HG03575 (cell line): ENCODE results near the gene CHST11.
"Not testable (repeated sequence)": the region's sequence is repeated elsewhere in the genome, so short reads cannot be mapped to it uniquely, and the experiment has no call there.

ENCODE experiments used
- ATAC-seq: cut with Tn5 transposase; IDR thresholded peaks from one replicate; pipeline ENCODE4 v1.9.1; 2021; ENCODE audit not compliant: unreplicated experiment, insufficient number of reproducible peaks, low FRiP score; ENCODE audit errors: extremely low read depth

The CHST11 gene

GRCh38 chr12:104515899-104516298, 59.2 kb downstream of the CHST11 start:
- ATAC-seq, result no peak

- ATAC-seq, result no peak
These were observed 60.1 kb downstream of the CHST11 start for GRCh38 chr12:104516821-104517220.

- ATAC-seq, result no peak
These were observed 61.1 kb downstream of the CHST11 start for GRCh38 chr12:104517880-104518279.

- no peak for ATAC-seq
These were observed 62.7 kb downstream of the CHST11 start for GRCh38 chr12:104519190-104520019.

- ATAC-seq, result no peak
These were observed 63.6 kb downstream of the CHST11 start for GRCh38 chr12:104520242-104520900.

GRCh38 chr12:104521731-104522130, 65.0 kb downstream of the CHST11 start:
- ATAC-seq, result no peak

- ATAC-seq, result no peak
These were observed 66.4 kb downstream of the CHST11 start for GRCh38 chr12:104522985-104523722.

GRCh38 chr12:104524034-104524832, 67.5 kb downstream of the CHST11 start:
- ATAC-seq, result no peak

GRCh38 chr12:104526320-104526719, 69.6 kb downstream of the CHST11 start:
- no peak for ATAC-seq

GRCh38 chr12:104526751-104527150, 70.0 kb downstream of the CHST11 start:
- no peak for ATAC-seq

- not testable (repeated sequence) for ATAC-seq
These were observed 70.9 kb downstream of the CHST11 start for GRCh38 chr12:104527653-104528052.

GRCh38 chr12:104529130-104529874, 72.6 kb downstream of the CHST11 start:
- ATAC-seq, result no peak

GRCh38 chr12:104532636-104533035, 75.9 kb downstream of the CHST11 start:
- no peak for ATAC-seq

GRCh38 chr12:104533134-104533533, 76.4 kb downstream of the CHST11 start:
- ATAC-seq, result no peak

GRCh38 chr12:104534162-104534856, 77.6 kb downstream of the CHST11 start:
- ATAC-seq, result no peak

GRCh38 chr12:104534857-104535248, 78.1 kb downstream of the CHST11 start:
- ATAC-seq, result no peak

GRCh38 chr12:104535369-104535768, 78.6 kb downstream of the CHST11 start:
- no peak for ATAC-seq

GRCh38 chr12:104536841-104537240, 80.1 kb downstream of the CHST11 start:
- ATAC-seq, result no peak
